H9 (cell line): ENCODE measurements around the gene PODNL1. TPM values are rescaled to one million over a fixed set of nuclear protein-coding genes. Genes with fewer than 3 reads are reported as not detected.

ENCODE experiments used
- DNase-seq: peaks from one replicate; pipeline ENCODE4 v3.0.0-alpha.2; 2017
- H2AFZ ChIP-seq: one replicate; pipeline ENCODE4 v1.6.1; 2013; ENCODE audit warnings: mild to moderate bottlenecking, low read length, control low read depth, moderate library complexity
- H2AK5ac ChIP-seq: 2 replicates; pipeline ENCODE4 v1.6.1; 2013; ENCODE audit warnings: low read length, control low read depth, mixed read lengths; ENCODE audit not compliant: insufficient read length
- H2BK120ac ChIP-seq: one replicate; pipeline ENCODE4 v1.6.1; 2013; ENCODE audit warnings: low read depth, mild to moderate bottlenecking, low read length, control low read depth, inconsistent platforms; ENCODE audit not compliant: poor library complexity, severe bottlenecking
- H2BK12ac ChIP-seq: 2 replicates; pipeline ENCODE4 v1.6.1; 2013; ENCODE audit warnings: low read length, control low read depth, mixed read lengths, low read depth; ENCODE audit not compliant: insufficient read length
- H2BK15ac ChIP-seq: 2 replicates; pipeline ENCODE4 v1.6.1; 2013; ENCODE audit warnings: low read depth, low read length, control low read depth
- H2BK20ac ChIP-seq: one replicate; pipeline ENCODE4 v1.6.1; 2013; ENCODE audit warnings: low read depth, mild to moderate bottlenecking, low read length, control low read depth, inconsistent platforms; ENCODE audit not compliant: poor library complexity, severe bottlenecking
- H2BK5ac ChIP-seq: 2 replicates; pipeline ENCODE4 v1.6.1; 2013; ENCODE audit warnings: low read length, control low read depth, mixed read lengths; ENCODE audit not compliant: insufficient read length
- H3K14ac ChIP-seq: 2 replicates; pipeline ENCODE4 v1.6.1; 2013; ENCODE audit warnings: low read length, control low read depth; ENCODE audit not compliant: insufficient read depth
- H3K18ac ChIP-seq: 2 replicates; pipeline ENCODE4 v1.6.1; 2013; ENCODE audit warnings: low read depth, mild to moderate bottlenecking, mixed read lengths, low read length, control low read depth; ENCODE audit not compliant: insufficient read length
- H3K23ac ChIP-seq: 2 replicates; pipeline ENCODE4 v1.6.1; 2013; ENCODE audit warnings: low read length, control low read depth, mixed read lengths, low read depth; ENCODE audit not compliant: insufficient read length
- H3K23me2 ChIP-seq: 2 replicates; pipeline ENCODE4 v1.6.1; 2013; ENCODE audit warnings: low read depth, mild to moderate bottlenecking, mixed read lengths, low read length, control low read depth; ENCODE audit not compliant: insufficient read length, poor library complexity, severe bottlenecking
- H3K27ac ChIP-seq: 2 replicates; pipeline ENCODE4 v1.5.1; 2013; ENCODE audit warnings: low read length, control low read depth, mixed read lengths, low read depth; ENCODE audit not compliant: insufficient read length
- H3K27me3 ChIP-seq: 2 replicates; pipeline ENCODE4 v1.6.1; 2013; ENCODE audit warnings: low read length, control low read depth, inconsistent platforms; ENCODE audit not compliant: insufficient read depth
- H3K4ac ChIP-seq: 2 replicates; pipeline ENCODE4 v1.6.1; 2013; ENCODE audit warnings: low read depth, mild to moderate bottlenecking, control low read depth, inconsistent platforms, low read length, moderate library complexity
- H3K4me1 ChIP-seq: 2 replicates; pipeline ENCODE4 v1.6.1; 2013; ENCODE audit warnings: low read length, control low read depth, inconsistent platforms; ENCODE audit not compliant: insufficient read depth
- H3K4me2 ChIP-seq: 2 replicates; pipeline ENCODE4 v1.6.1; 2013; ENCODE audit warnings: low read length, control low read depth, mixed read lengths; ENCODE audit not compliant: insufficient read length, insufficient read depth
- H3K56ac ChIP-seq: 2 replicates; pipeline ENCODE4 v1.6.1; 2013; ENCODE audit warnings: low read depth, mild to moderate bottlenecking, mixed read lengths, low read length, control low read depth; ENCODE audit not compliant: insufficient read length
- H3K79me1 ChIP-seq: 2 replicates; pipeline ENCODE4 v1.6.1; 2013; ENCODE audit warnings: low read depth, mild to moderate bottlenecking, moderate library complexity, low read length, control low read depth, inconsistent platforms; ENCODE audit not compliant: insufficient read depth, poor library complexity, severe bottlenecking
- H3K79me2 ChIP-seq: 2 replicates; pipeline ENCODE4 v1.6.1; 2013; ENCODE audit warnings: low read length, control low read depth, inconsistent platforms; ENCODE audit not compliant: insufficient read depth
- H3K9ac ChIP-seq: 2 replicates; pipeline ENCODE4 v1.6.1; 2013; ENCODE audit warnings: low read length, control low read depth, mixed read lengths; ENCODE audit not compliant: insufficient read length; ENCODE audit errors: extremely low read depth
- H3K9me3 ChIP-seq: one replicate; pipeline ENCODE4 v1.6.1; 2013; ENCODE audit warnings: low read depth, low read length, inconsistent platforms; ENCODE audit not compliant: control insufficient read depth
- H3T11ph ChIP-seq: one replicate; pipeline ENCODE4 v1.6.1; 2013; ENCODE audit warnings: mild to moderate bottlenecking, low read length, control low read depth, inconsistent platforms
- H4K20me1 ChIP-seq: one replicate; pipeline ENCODE4 v1.6.1; 2013; ENCODE audit not compliant: control insufficient read depth, insufficient read length, insufficient read depth
- H4K5ac ChIP-seq: 2 replicates; pipeline ENCODE4 v1.6.1; 2013; ENCODE audit warnings: low read depth, mild to moderate bottlenecking, mixed read lengths, low read length, control low read depth; ENCODE audit not compliant: insufficient read length
- H4K8ac ChIP-seq: replicated peaks from 2 replicates; pipeline ENCODE4 v1.6.1; 2013; ENCODE audit warnings: low read length, control low read depth, mixed read lengths, low read depth; ENCODE audit not compliant: insufficient read length
- H4K91ac ChIP-seq: 2 replicates; pipeline ENCODE4 v1.6.1; 2013; ENCODE audit warnings: low read depth, mild to moderate bottlenecking, moderate library complexity, mixed read lengths, low read length, control low read depth; ENCODE audit not compliant: insufficient read length
- H3K27ac Mint-ChIP-seq, 3 experiments: 2 replicates in 2 of 3; 3 replicates in 1 of 3; pipeline ENCODE4 v1.8.0; 2020 to 2021; ENCODE audit warnings: mixed read lengths in 3 of 3, mild to moderate bottlenecking in 1 of 3, moderate library complexity in 1 of 3
- H3K27me3 Mint-ChIP-seq: 2 replicates; pipeline ENCODE4 v1.8.0; 2021; ENCODE audit warnings: low read depth, mild to moderate bottlenecking, moderate library complexity, mixed read lengths
- H3K36me3 Mint-ChIP-seq, 3 experiments: 2 replicates in 2 of 3; 3 replicates in 1 of 3; pipeline ENCODE4 v1.8.0; 2020 to 2021; ENCODE audit warnings: low read depth in 3 of 3, mixed read lengths in 3 of 3; ENCODE audit not compliant: insufficient read depth in 1 of 3
- H3K4me1 Mint-ChIP-seq, 2 experiments: 2 replicates each; pipeline ENCODE4 v1.8.0; 2020; ENCODE audit warnings: mixed read lengths in 2 of 2
- H3K4me3 Mint-ChIP-seq, 2 experiments: 2 replicates in 1 of 2; 3 replicates in 1 of 2; pipeline ENCODE4 v1.8.0; 2020 to 2021; ENCODE audit warnings: mild to moderate bottlenecking in 2 of 2, mixed read lengths in 2 of 2, moderate library complexity in 1 of 2
- H3K9me3 Mint-ChIP-seq, 2 experiments: 2 replicates in 1 of 2; 3 replicates in 1 of 2; pipeline ENCODE4 v1.8.0; 2020; ENCODE audit warnings: mild to moderate bottlenecking in 2 of 2, mixed read lengths in 2 of 2, moderate library complexity in 1 of 2
- WGBS: extraction: QIAGEN DNeasy Blood & Tissue Kit; methylation state at CpG from one replicate; pipeline ENCODE4 v1.1.7; 2013; ENCODE audit warnings: missing lambda C conversion rate, low lambda C conversion rate, mixed read lengths; ENCODE audit not compliant: insufficient read length; ENCODE audit errors: extremely low coverage; 5-methylcytosine and 5-hydroxymethylcytosine counted together
- total RNA-seq: library from RNA; stranded (reverse); gene quantifications from 2 replicates; pipeline ENCODE4 v1.2.1, GENCODE V29; 2021
- TF ChIP-seq, protein P1 (sequence below): fragments of 200-600 bp; sonication (generic); conservative IDR thresholded peaks from 3 replicates; pipeline ENCODE4 v1.8.0; 2021; ENCODE audit warnings: antibody characterized with exemption, mild to moderate bottlenecking

PODNL1 gene
- total RNA-seq, 1 experiment from 2014 or later: 0.68 TPM

DNA sequence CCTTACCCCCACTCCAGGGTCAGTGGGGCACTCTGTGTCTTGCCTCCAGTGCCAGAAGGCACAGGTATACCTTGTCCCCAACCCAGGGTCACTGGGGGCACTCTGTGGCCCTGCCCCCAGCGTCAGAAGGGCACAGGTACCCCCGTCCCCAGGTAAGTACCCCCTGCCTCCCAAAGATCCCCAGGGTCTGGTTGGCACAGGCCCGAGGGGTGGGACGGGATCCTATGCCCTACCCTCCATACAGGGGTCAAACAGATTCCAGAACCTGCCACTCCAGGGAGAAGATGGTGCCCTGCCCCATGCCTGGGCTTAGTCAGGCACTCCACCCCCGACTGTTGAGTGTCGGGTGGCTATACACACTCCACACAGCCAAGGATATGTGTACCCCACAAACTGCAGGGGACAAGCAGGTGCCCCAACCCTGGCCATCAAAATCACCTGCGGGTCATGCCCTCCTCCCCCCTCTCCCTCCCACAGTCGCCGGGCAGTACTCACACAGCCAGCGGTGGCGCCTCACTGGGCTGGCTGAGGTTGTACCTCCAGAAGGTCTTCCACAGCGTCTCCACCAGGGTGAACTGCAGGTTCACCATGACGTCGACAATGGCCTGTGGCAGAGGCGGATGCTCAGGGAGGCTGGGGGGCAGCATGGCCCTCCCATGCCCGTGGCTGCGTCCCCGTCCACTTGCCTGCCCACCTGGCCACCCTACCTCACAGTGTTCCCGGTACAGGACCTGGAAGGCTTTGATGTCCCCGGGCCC, 27.9 kb upstream of the PODNL1 start:
- H3K27ac ChIP-seq: no peak overlapping the region
- H3K4me1 Mint-ChIP-seq: peaks cover 4 to 6% of the 10 kb centered on the region in 2 experiments; a peak in 3 of 4 replicates
- no peaks in the 10 kb centered on the region for H3K4me1 ChIP-seq
- H4K20me1 ChIP-seq: no peaks in the 10 kb centered on the region
- H4K91ac ChIP-seq: no peak overlapping the region
- H3K27me3 Mint-ChIP-seq: no peaks in the 10 kb centered on the region
- no peak overlapping the region for H3K23ac ChIP-seq
- H4K5ac ChIP-seq: no peak overlapping the region
- H2BK15ac ChIP-seq: no peak overlapping the region
- H2BK20ac ChIP-seq: no peak overlapping the region
- no peak overlapping the region for H3K9ac ChIP-seq
- no peak overlapping the region for H3K14ac ChIP-seq
- no peak overlapping the region for H2BK120ac ChIP-seq
- H2BK5ac ChIP-seq: no peak overlapping the region
- TF ChIP-seq, protein P1, sequence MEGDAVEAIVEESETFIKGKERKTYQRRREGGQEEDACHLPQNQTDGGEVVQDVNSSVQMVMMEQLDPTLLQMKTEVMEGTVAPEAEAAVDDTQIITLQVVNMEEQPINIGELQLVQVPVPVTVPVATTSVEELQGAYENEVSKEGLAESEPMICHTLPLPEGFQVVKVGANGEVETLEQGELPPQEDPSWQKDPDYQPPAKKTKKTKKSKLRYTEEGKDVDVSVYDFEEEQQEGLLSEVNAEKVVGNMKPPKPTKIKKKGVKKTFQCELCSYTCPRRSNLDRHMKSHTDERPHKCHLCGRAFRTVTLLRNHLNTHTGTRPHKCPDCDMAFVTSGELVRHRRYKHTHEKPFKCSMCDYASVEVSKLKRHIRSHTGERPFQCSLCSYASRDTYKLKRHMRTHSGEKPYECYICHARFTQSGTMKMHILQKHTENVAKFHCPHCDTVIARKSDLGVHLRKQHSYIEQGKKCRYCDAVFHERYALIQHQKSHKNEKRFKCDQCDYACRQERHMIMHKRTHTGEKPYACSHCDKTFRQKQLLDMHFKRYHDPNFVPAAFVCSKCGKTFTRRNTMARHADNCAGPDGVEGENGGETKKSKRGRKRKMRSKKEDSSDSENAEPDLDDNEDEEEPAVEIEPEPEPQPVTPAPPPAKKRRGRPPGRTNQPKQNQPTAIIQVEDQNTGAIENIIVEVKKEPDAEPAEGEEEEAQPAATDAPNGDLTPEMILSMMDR: no peak
- H3K23me2 ChIP-seq: no peaks in the 10 kb centered on the region
- no peak overlapping the region for H2AFZ ChIP-seq
- no peak overlapping the region for H4K8ac ChIP-seq
- no peak overlapping the region for H3T11ph ChIP-seq
- no peak overlapping the region for H2BK12ac ChIP-seq
- WGBS: no CpG with 5 or more reads among the region's 20 CpGs
- H3K36me3 Mint-ChIP-seq: peaks cover 15 to 45% (median 28%) of the 10 kb centered on the region in 3 experiments; a peak in 6 of 7 replicates
- no peak overlapping the region for H3K4ac ChIP-seq
- no peak overlapping the region for H2AK5ac ChIP-seq
- no peaks in the 10 kb centered on the region for H3K79me1 ChIP-seq
- H3K9me3 Mint-ChIP-seq: no peaks in the 10 kb centered on the region
- no peak overlapping the region for H3K18ac ChIP-seq
- H3K27ac Mint-ChIP-seq: no peak overlapping the region
- H3K56ac ChIP-seq: no peak overlapping the region
- no peaks in the 10 kb centered on the region for H3K79me2 ChIP-seq
- H3K27me3 ChIP-seq: no peaks in the 10 kb centered on the region
- no peak overlapping the region for H3K4me2 ChIP-seq
- H3K9me3 ChIP-seq: no peaks in the 10 kb centered on the region
- no peak overlapping the region for H3K4me3 Mint-ChIP-seq
- peak; percentile 30 for DNase-seq
